Gastrocnemius medialis (tissue), 4 donors: ENCODE measurements around the gene TUBGCP4. TPM values are rescaled to one million over a fixed set of nuclear protein-coding genes. Genes with fewer than 3 reads are reported as not detected.

Experiments
- ATAC-seq, 2 donors: fragments of 150-250 bp; one replicate each; pipeline ENCODE4 v1.9.1; 2016
- DNase-seq, 2 donors: peaks; one replicate each; pipeline ENCODE4 v3.0.0-alpha.2; 2019
- H3K27ac ChIP-seq, 4 donors: fragments of 200-600 bp; sonication (generic); 1 replicate in 1 of 4; 2 replicates in 3 of 4; pipeline ENCODE4 v1.5.1; 2016 to 2018; ENCODE audit warnings: mild to moderate bottlenecking in 2 of 4, moderate library complexity in 1 of 4
- H3K27me3 ChIP-seq, 3 donors: fragments of 200-600 bp; sonication (generic) in 2 of 3; 1 replicate in 1 of 3; 2 replicates in 2 of 3; pipeline versions ENCODE4 v1.5.1 to v1.6.0; 2016 to 2019; ENCODE audit warnings: mild to moderate bottlenecking in 1 of 3, moderate library complexity in 1 of 3
- H3K36me3 ChIP-seq, 2 donors: fragments of 200-600 bp; sonication (generic) in 1 of 2; one replicate each; pipeline ENCODE4 v1.5.1; 2017 to 2018
- H3K4me1 ChIP-seq, 2 donors: fragments of 200-600 bp; sonication (generic) in 1 of 2; one replicate each; pipeline ENCODE4 v1.5.1; 2016 to 2017; ENCODE audit warnings: mild to moderate bottlenecking in 2 of 2
- H3K4me3 ChIP-seq, 4 donors: fragments of 200-600 bp; sonication (generic) in 3 of 4; 1 replicate in 1 of 4; 2 replicates in 3 of 4; pipeline ENCODE4 v1.5.1; 2016 to 2019; ENCODE audit warnings: mild to moderate bottlenecking in 2 of 4
- H3K9me3 ChIP-seq, 3 donors: fragments of 200-600 bp; sonication (generic) in 2 of 3; 1 replicate in 1 of 3; 2 replicates in 2 of 3; pipeline ENCODE4 v1.5.1; 2016 to 2019
- CTCF ChIP-seq, 5 experiments: fragments of 450-650 bp in 3 of 5; fragments of 200-600 bp in 2 of 5; sonication (generic) in 2 of 5; IDR thresholded peaks in 4 of 5; conservative IDR thresholded peaks in 1 of 5; 1 replicate in 4 of 5; 2 replicates in 1 of 5; pipeline ENCODE4 v1.5.1; 2016 to 2019; ENCODE audit warnings: antibody characterized with exemption in 5 of 5, mild to moderate bottlenecking in 3 of 5, moderate library complexity in 3 of 5
- POLR2A ChIP-seq, 2 donors: fragments of 450-650 bp; IDR thresholded peaks; one replicate each; pipeline ENCODE4 v1.6.1; 2017; ENCODE audit warnings: antibody characterized with exemption in 2 of 2, mild to moderate bottlenecking in 2 of 2, moderate library complexity in 2 of 2
- in situ Hi-C, 4 donors: fragments of 200-750 bp; cut with MboI; loops; one replicate each; pipeline versions ENCODE4 v1.15.0 to v1.8.0; 2017; ENCODE audit warnings: low sequenced_read_pairs in 4 of 4
- intact Hi-C: fragments of 100-400 bp; cut with DNase I; formaldehyde crosslinking; loops from one replicate; pipeline ENCODE4 v1.15.1; 2023; ENCODE audit warnings: low total_unique reads
- total RNA-seq, 4 donors: library from RNA; depleted of rRNA; stranded (reverse); fragments of >200 nt; gene quantifications; one replicate each; pipeline versions ENCODE4 v1.1.0 to v1.2.3, GENCODE V29; 2016

TUBGCP4 gene
- total RNA-seq, 4 donors from 2014 or later = 13.6 to 16.1 (median 14.7) TPM

GRCh38 chr15:43352693-43353382 lies 18.1 kb upstream of the TUBGCP4 start:
- H3K9me3 ChIP-seq = no peaks in the 10 kb centered on the region
- H3K27me3 ChIP-seq = no peaks in the 10 kb centered on the region
- intact Hi-C loops = no loop called here
- peaks cover 11 to 13% of the 10 kb centered on the region in 2 donors for H3K4me1 ChIP-seq
- DNase-seq (no peak), ATAC-seq (peak; percentile 76 to 79)
- peaks cover 0 to 24% of the 10 kb centered on the region in 2 donors for H3K36me3 ChIP-seq
- in situ Hi-C loops = no loop called here
- H3K27ac ChIP-seq = peak overlapping the region; percentile 28 to 67 (median 54)
- no peak for TF ChIP-seq CTCF (IDR thresholded peaks at IDR 0.05 in 4 of 5, conservative IDR thresholded peaks at IDR 0.05 in 1 of 5)
- no peak for TF ChIP-seq POLR2A (IDR thresholded peaks at IDR 0.05)
- no peak overlapping the region for H3K4me3 ChIP-seq

- in situ Hi-C loops (no loop called here), intact Hi-C loops (no loop called here)
- Histone ChIP-seq H3K9me3 (peaks cover 11 to 35% (median 12%) of the 10 kb centered on the region in 3 donors), H3K27me3 (no peaks in the 10 kb centered on the region), H3K36me3 (peaks cover 25 to 85% of the 10 kb centered on the region in 2 donors), H3K4me1 (no peaks in the 10 kb centered on the region), H3K4me3 (peak overlapping the region in 1 of 4 donors; percentile 17), H3K27ac (no peak overlapping the region)
- no peak for DNase-seq
- ATAC-seq = no peak
- TF ChIP-seq CTCF (IDR thresholded peaks at IDR 0.05 in 4 of 5, conservative IDR thresholded peaks at IDR 0.05 in 1 of 5) = no peak
- no peak for TF ChIP-seq POLR2A (IDR thresholded peaks at IDR 0.05)
These were observed 10.1 kb upstream of the TUBGCP4 start for GRCh38 chr15:43360821-43361220.

DNA sequence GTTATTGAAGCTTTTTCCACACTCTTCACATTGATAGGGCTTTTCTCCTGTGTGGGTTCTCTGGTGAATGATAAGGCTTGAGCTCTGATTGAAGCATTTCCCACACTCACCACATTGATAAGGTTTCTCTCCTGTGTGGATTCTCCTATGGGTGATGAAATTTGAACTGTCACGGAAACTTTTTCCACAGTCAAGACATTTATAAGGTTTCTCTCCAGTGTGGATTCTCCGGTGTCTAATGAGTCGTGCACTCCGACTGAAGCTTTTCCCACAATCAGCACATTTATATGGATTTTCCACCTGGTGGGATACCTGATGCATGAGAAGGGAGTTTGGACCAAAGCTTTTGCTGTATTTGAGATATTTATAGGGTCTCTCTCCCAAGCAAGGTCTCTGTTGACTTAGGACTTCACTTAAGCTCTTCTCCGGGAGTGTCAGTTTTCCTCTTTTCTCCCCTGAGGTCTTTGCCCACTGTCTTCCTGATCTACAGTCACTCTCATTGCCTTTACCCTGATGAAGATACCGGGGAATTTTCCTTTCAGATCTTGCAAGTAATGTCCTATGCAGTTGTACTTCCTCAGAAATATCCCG lies 9.5 kb upstream of the TUBGCP4 start:
- no peak overlapping the region for H3K27ac ChIP-seq
- no peaks in the 10 kb centered on the region for H3K27me3 ChIP-seq
- peak overlapping the region in 1 of 4 donors; percentile 17 for H3K4me3 ChIP-seq
- ATAC-seq (no peak), DNase-seq (no peak)
- H3K9me3 ChIP-seq = peaks cover 11 to 35% (median 12%) of the 10 kb centered on the region in 3 donors
- intact Hi-C loops (no loop called here), in situ Hi-C loops (no loop called here)
- TF ChIP-seq CTCF (IDR thresholded peaks at IDR 0.05 in 4 of 5, conservative IDR thresholded peaks at IDR 0.05 in 1 of 5) (no peak), POLR2A (IDR thresholded peaks at IDR 0.05) (no peak)
- peaks cover 25 to 91% of the 10 kb centered on the region in 2 donors for H3K36me3 ChIP-seq
- no peaks in the 10 kb centered on the region for H3K4me1 ChIP-seq

DNA sequence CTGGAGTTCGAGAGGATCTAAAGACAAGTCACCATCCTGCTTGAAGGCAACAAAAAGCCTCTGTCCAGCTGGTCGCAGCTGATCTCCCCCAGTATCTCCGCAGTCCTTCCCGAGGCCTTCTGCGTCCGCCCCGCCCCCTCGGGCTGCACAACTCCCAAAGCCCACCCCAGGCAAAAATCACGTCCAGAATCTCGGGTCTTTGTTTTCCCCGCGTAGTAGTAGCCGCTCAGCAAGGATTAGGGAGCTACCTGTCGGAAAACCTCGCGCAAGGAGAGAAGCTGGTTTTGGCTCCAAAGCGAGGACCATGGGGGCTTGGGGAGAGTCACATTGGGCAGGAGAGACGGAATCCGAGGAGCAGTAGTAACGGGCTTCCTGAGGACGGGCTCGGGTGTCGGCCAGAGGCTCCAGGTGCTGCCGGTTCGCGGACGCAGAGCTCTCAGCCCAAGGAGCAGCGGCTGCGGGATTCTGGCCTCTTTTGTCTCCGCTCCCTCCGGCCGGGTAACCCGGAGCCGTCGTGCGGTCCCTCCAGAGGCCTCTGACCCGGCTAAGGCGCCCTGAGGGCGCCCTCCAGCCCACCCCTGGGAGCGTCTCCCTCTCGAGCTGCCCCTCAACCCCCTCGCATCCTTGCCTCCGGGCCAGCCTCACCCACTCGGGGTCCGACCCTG lies 459 bp upstream of the TUBGCP4 start:
- intact Hi-C loops (loop anchor here (2.0 kb wide), 1 partner anchor 40 kb away; the partner anchor contains the start of gene LCMT2), in situ Hi-C loops (no loop called here)
- Histone ChIP-seq H3K9me3 (no peaks in the 10 kb centered on the region), H3K36me3 (peaks cover 0 to 35% of the 10 kb centered on the region in 2 donors), H3K4me3 (peak overlapping the region; percentile 80 to 97 (median 84)), H3K27me3 (no peaks in the 10 kb centered on the region), H3K4me1 (peaks cover 26 to 29% of the 10 kb centered on the region in 2 donors), H3K27ac (peak overlapping the region; percentile 81 to 87 (median 85))
- DNase-seq (peak in 1 of 2 donors; percentile 2), ATAC-seq (peak; percentile 54 to 65)
- no peak for TF ChIP-seq CTCF (IDR thresholded peaks at IDR 0.05 in 4 of 5, conservative IDR thresholded peaks at IDR 0.05 in 1 of 5)
- no peak for TF ChIP-seq POLR2A (IDR thresholded peaks at IDR 0.05)
